HG03460 (cell line): ENCODE results near the gene HS3ST4.
"Not testable (repeated sequence)": the region's sequence is repeated elsewhere in the genome, so short reads cannot be mapped to it uniquely, and the experiment has no call there.

Source experiments
- ATAC-seq: cut with Tn5 transposase; IDR thresholded peaks from one replicate; pipeline ENCODE4 v1.9.1; 2021; ENCODE audit not compliant: unreplicated experiment

Gene HS3ST4

GRCh38 chr16:26071101-26071866 is 379.5 kb downstream of the HS3ST4 start:
- no peak for ATAC-seq

- ATAC-seq = no peak
These were observed 387.1 kb downstream of the HS3ST4 start for GRCh38 chr16:26078716-26079355.

GRCh38 chr16:26087091-26087490 is 395.3 kb downstream of the HS3ST4 start:
- ATAC-seq = no peak

GRCh38 chr16:26091511-26091910 is 399.8 kb downstream of the HS3ST4 start:
- ATAC-seq = no peak

- ATAC-seq = not testable (repeated sequence)
These were observed 406.4 kb downstream of the HS3ST4 start for GRCh38 chr16:26098206-26098605.

- ATAC-seq = no peak
These were observed 410.6 kb downstream of the HS3ST4 start for GRCh38 chr16:26102369-26102768.

GRCh38 chr16:26108836-26109505 is 417.2 kb downstream of the HS3ST4 start:
- no peak for ATAC-seq

GRCh38 chr16:26111900-26112299 is 420.1 kb downstream of the HS3ST4 start:
- no peak for ATAC-seq

- ATAC-seq = no peak
These were observed 426.8 kb downstream of the HS3ST4 start for GRCh38 chr16:26118575-26118974.

GRCh38 chr16:26120729-26121128 is 429.0 kb downstream of the HS3ST4 start:
- no peak for ATAC-seq

GRCh38 chr16:26128296-26128695 is 436.5 kb downstream of the HS3ST4 start:
- no peak for ATAC-seq

- no peak for ATAC-seq
These were observed 438.2 kb downstream of the HS3ST4 start for GRCh38 chr16:26129997-26130396.

GRCh38 chr16:26133416-26134093 is 441.8 kb downstream of the HS3ST4 start:
- no peak for ATAC-seq

- no peak for ATAC-seq
These were observed 442.8 kb downstream of the HS3ST4 start for GRCh38 chr16:26134588-26134987.

- no peak for ATAC-seq
These were observed 446.2 kb downstream of the HS3ST4 start for GRCh38 chr16:26137956-26138355.

GRCh38 chr16:26139091-26139490 is 447.3 kb downstream of the HS3ST4 start:
- ATAC-seq = no peak

GRCh38 chr16:26139884-26140283 is 448.1 kb downstream of the HS3ST4 start:
- ATAC-seq = no peak

GRCh38 chr16:26149364-26150190 is 457.8 kb downstream of the HS3ST4 start:
- ATAC-seq = no peak

GRCh38 chr16:26155221-26155620 is 463.5 kb downstream of the HS3ST4 start:
- ATAC-seq = no peak

GRCh38 chr16:26157319-26157718 is 465.6 kb downstream of the HS3ST4 start:
- no peak for ATAC-seq
